HCT116 (cell line): Measurements from ENCODE around the gene TAGLN. TPM values are rescaled to one million over a fixed set of nuclear protein-coding genes. Genes with fewer than 3 reads are reported as not detected.

Experiments used
- ATAC-seq: fragments of 200-7000 bp; cut with Tn5 transposase; 2 replicates; pipeline ENCODE4 v1.9.1; 2020; ENCODE audit warnings: mild to moderate bottlenecking, moderate library complexity
- BruUV-seq: library from RNA; stranded (reverse); fragments of 400-500 nt; replicated peaks from 2 replicates; lab custom pipeline; 2021; lab: Mats Ljungman, UMichigan
- CTCF ChIA-PET: fragments of 300-600 bp; sonication (Branson Sonifier 250); formaldehyde crosslinking; loops from one replicate; lab custom pipeline; 2021; ENCODE audit warnings: antibody characterized with exemption; lab: Charles Lee
- POLR2A ChIA-PET: fragments of 300-600, 350-600 bp; sonication (Branson Sonifier 250); formaldehyde crosslinking; loops from one replicate; lab custom pipeline; 2021; ENCODE audit warnings: antibody characterized with exemption; lab: Charles Lee
- RAD21 ChIA-PET, 2 experiments: fragments of 300-600 bp; sonication (Branson Sonifier 250); formaldehyde crosslinking; loops; one replicate each; lab custom pipeline; 2023; ENCODE audit warnings: low total read pairs in 2 of 2; ENCODE audit not compliant: uncharacterized antibody in 2 of 2, unreplicated experiment in 2 of 2, low non-redundant PET in 1 of 2; lab: Charles Lee
- DNase-seq: peaks from one replicate; pipeline ENCODE4 v3.0.0-alpha.2; 2010; ENCODE audit warnings: low read depth, low spot score
- H2AFZ ChIP-seq: fragments of 200-600 bp; shearing (Covaris generic), sonication (generic); 2 replicates; pipeline ENCODE4 v1.6.1; 2017; ENCODE audit warnings: low read depth, mixed run types, mixed read lengths, antibody characterized with exemption, low read length; ENCODE audit not compliant: poor library complexity, severe bottlenecking
- H3K27ac ChIP-seq: 2 replicates; pipeline ENCODE4 v1.5.1; 2012; ENCODE audit warnings: low read depth, low read length
- H3K27me3 ChIP-seq: fragments of 200-600 bp; sonication (generic); 2 replicates; pipeline ENCODE4 v1.6.1; 2016; ENCODE audit warnings: mixed run types, low read length, mixed read lengths; ENCODE audit not compliant: insufficient read depth
- H3K36me3 ChIP-seq, 2 experiments: fragments of 200-500 bp in 1 of 2; fragments of 200-600 bp in 1 of 2; sonication (Bioruptor generic) in 1 of 2; sonication (generic) in 1 of 2; 2 replicates each; pipeline versions ENCODE4 v1.5.1 to v1.6.1; 2014 to 2016; ENCODE audit warnings: low read length in 2 of 2, inconsistent platforms in 1 of 2, mixed read lengths in 1 of 2, mixed run types in 1 of 2; ENCODE audit not compliant: insufficient read depth in 2 of 2, control insufficient read depth in 1 of 2
- H3K4me1 ChIP-seq, 2 experiments: fragments of 200-600 bp in 1 of 2; sonication (generic) in 1 of 2; 2 replicates each; pipeline versions ENCODE4 v1.5.1 to v1.6.1; 2012 to 2017; ENCODE audit warnings: low read length in 2 of 2, inconsistent platforms in 1 of 2, mild to moderate bottlenecking in 1 of 2, mixed read lengths in 1 of 2, mixed run types in 1 of 2, moderate library complexity in 1 of 2; ENCODE audit not compliant: insufficient read depth in 2 of 2, control insufficient read depth in 1 of 2
- H3K4me2 ChIP-seq: fragments of 200-600 bp; sonication (generic); 2 replicates; pipeline ENCODE4 v1.6.1; 2017; ENCODE audit warnings: mixed run types, low read length, mixed read lengths
- H3K4me3 ChIP-seq, 2 experiments: fragments of 200-600 bp in 1 of 2; sonication (generic) in 1 of 2; replicated peaks in 1 of 2; 2 replicates each; pipeline ENCODE4 v1.5.1; 2011 to 2016; ENCODE audit warnings: low read length in 2 of 2, control low read depth in 1 of 2, low read depth in 1 of 2, mild to moderate bottlenecking in 1 of 2, mixed read lengths in 1 of 2, mixed run types in 1 of 2
- H3K79me2 ChIP-seq: fragments of 200-600 bp; sonication (generic); 2 replicates; pipeline ENCODE4 v1.6.1; 2017; ENCODE audit warnings: mild to moderate bottlenecking, mixed run types, low read length, moderate library complexity, mixed read lengths; ENCODE audit not compliant: insufficient read depth
- H3K9ac ChIP-seq: fragments of 200-600 bp; sonication (generic); 2 replicates; pipeline ENCODE4 v1.6.1; 2016; ENCODE audit warnings: low read length, mixed read lengths
- H3K9me2 ChIP-seq: fragments of 200-600 bp; sonication (generic), shearing (Covaris generic); 2 replicates; pipeline ENCODE4 v1.6.1; 2017; ENCODE audit warnings: mixed run types, mild to moderate bottlenecking, moderate library complexity; ENCODE audit not compliant: insufficient read depth
- H3K9me3 ChIP-seq, 2 experiments: fragments of 200-500 bp in 1 of 2; fragments of 200-600 bp in 1 of 2; sonication (Bioruptor generic) in 1 of 2; sonication (generic) in 1 of 2; 2 replicates each; pipeline ENCODE4 v1.6.1; 2014 to 2017; ENCODE audit warnings: low read length in 2 of 2, mixed read lengths in 2 of 2, inconsistent platforms in 1 of 2, low read depth in 1 of 2, mild to moderate bottlenecking in 1 of 2, mixed run types in 1 of 2, moderate library complexity in 1 of 2; ENCODE audit not compliant: control insufficient read depth in 1 of 2, insufficient read depth in 1 of 2
- H4K20me1 ChIP-seq: fragments of 200-600 bp; sonication (generic), shearing (Covaris generic); 2 replicates; pipeline ENCODE4 v1.6.1; 2017; ENCODE audit warnings: mixed run types, mild to moderate bottlenecking, moderate library complexity; ENCODE audit not compliant: insufficient read depth
- ATF3 ChIP-seq: IDR thresholded peaks from 2 replicates; pipeline ENCODE4 v1.6.1; 2012
- CEBPB ChIP-seq: IDR thresholded peaks from 2 replicates; pipeline ENCODE4 v1.6.1; 2012; ENCODE audit warnings: low read depth
- EGR1 ChIP-seq: IDR thresholded peaks from 2 replicates; pipeline ENCODE4 v1.6.1; 2012; ENCODE audit warnings: low read depth
- ELF1 ChIP-seq: IDR thresholded peaks from 2 replicates; pipeline ENCODE4 v1.6.1; 2012; ENCODE audit warnings: low read depth, borderline replicate concordance
- JUND ChIP-seq: IDR thresholded peaks from 2 replicates; pipeline ENCODE4 v1.6.1; 2012
- POLR2AphosphoS5 ChIP-seq: IDR thresholded peaks from 2 replicates; pipeline ENCODE4 v1.6.1; 2011; ENCODE audit warnings: mild to moderate bottlenecking, low read depth, low read length, moderate library complexity
- RAD21 ChIP-seq: IDR thresholded peaks from 2 replicates; pipeline ENCODE4 v1.6.1; 2012; ENCODE audit warnings: low read depth, mild to moderate bottlenecking
- REST ChIP-seq: IDR thresholded peaks from 2 replicates; pipeline ENCODE4 v1.6.1; 2012; ENCODE audit warnings: low read depth
- SIN3A ChIP-seq: IDR thresholded peaks from 2 replicates; pipeline ENCODE4 v1.6.1; 2012; ENCODE audit warnings: low read depth
- ZFX ChIP-seq: fragments of 450-650 bp; IDR thresholded peaks from 2 replicates; pipeline ENCODE4 v1.6.1; 2017
- ZNF274 ChIP-seq: fragments of 200-500 bp; sonication (Bioruptor generic); IDR thresholded peaks from 2 replicates; pipeline ENCODE4 v1.6.1; 2014; ENCODE audit warnings: mild to moderate bottlenecking, low read depth, low read length, inconsistent platforms
- intact Hi-C: fragments of 100-400 bp; cut with micrococcal nuclease; formaldehyde crosslinking; loops from 2 replicates; pipeline ENCODE4 v1.10.0; 2022
- total RNA-seq: library from RNA; stranded (reverse); gene quantifications from one replicate; pipeline ENCODE4 v1.2.1, GENCODE V29; 2021; ENCODE audit not compliant: unreplicated experiment
- TF ChIP-seq, protein P1 (sequence below): IDR thresholded peaks from 2 replicates; pipeline ENCODE4 v1.6.1; 2012
- TF ChIP-seq, protein P2 (sequence below), 3 experiments: fragments of 200-600 bp in 1 of 3; sonication (generic) in 1 of 3; IDR thresholded peaks in 2 of 3; conservative IDR thresholded peaks in 1 of 3; 2 replicates each; pipeline ENCODE4 v1.5.1; 2012 to 2017; ENCODE audit warnings: low read depth in 2 of 3, low read length in 2 of 3, antibody characterized with exemption in 1 of 3, borderline replicate concordance in 1 of 3, control low read depth in 1 of 3, mild to moderate bottlenecking in 1 of 3, mixed read lengths in 1 of 3, mixed run types in 1 of 3, moderate library complexity in 1 of 3; ENCODE audit not compliant: insufficient read depth in 1 of 3

The TAGLN gene
- total RNA-seq, 1 experiment from 2014 or later = 10.0 TPM

- TF ChIP-seq, protein P1, sequence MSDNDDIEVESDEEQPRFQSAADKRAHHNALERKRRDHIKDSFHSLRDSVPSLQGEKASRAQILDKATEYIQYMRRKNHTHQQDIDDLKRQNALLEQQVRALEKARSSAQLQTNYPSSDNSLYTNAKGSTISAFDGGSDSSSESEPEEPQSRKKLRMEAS = no peak
Measured at GRCh38 chr11:117198613-117199012, 557 bp upstream of the TAGLN start (continued).

DNA sequence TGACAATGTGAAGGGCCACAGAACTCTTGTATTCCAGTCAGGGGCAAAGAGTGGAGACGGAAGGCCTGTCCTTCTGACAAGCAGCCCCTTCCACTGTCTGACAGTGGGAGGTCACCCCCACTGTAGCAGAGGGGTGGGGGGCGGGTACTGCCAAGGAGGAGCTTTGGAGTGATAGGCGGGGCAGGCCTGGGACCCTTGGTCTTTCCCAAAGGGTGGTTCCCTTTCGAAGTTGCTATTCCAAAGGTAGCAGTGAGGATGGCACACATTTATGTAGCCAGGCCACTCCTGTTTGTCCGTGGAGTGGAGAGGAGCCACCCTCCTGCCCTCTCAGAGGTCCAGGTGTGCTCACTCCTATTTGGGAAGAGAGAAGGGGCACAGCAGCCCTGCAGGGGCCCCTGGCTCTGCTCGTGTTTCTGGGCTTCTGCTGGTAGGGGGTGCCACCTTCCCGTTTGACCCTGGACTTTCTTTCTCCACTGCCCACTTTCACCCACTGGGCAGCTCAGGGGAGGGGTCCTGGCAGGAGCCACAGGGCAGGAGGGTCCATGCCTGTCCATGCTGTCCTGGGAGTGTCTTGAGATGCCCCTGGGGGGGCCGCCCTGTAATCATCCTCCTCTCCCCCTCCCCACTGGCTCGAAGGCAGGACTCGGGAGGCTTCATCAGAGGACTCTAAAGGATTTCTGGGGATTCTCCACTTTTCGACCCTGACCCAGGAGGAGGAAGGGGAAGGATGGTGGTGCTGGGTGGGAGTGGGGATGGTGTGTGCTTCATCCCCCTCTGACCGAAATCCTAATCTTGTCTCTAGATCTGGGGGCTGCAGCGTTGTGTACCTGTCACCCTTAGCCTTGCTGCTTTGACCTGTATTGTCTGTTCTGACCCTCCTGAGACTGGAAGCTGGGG lies 994 bp downstream of the TAGLN start:
- POLR2A ChIA-PET = no interaction called here
- intact Hi-C loops = no loop called here
- CTCF ChIA-PET = no interaction called here
- TF ChIP-seq SIN3A (no peak), REST (no peak), RAD21 (no peak), ELF1 (no peak), ATF3 (no peak), ZFX (no peak), CEBPB (no peak), EGR1 (no peak), ZNF274 (no peak), POLR2AphosphoS5 (no peak), JUND (no peak)
- TF ChIP-seq, protein P2, sequence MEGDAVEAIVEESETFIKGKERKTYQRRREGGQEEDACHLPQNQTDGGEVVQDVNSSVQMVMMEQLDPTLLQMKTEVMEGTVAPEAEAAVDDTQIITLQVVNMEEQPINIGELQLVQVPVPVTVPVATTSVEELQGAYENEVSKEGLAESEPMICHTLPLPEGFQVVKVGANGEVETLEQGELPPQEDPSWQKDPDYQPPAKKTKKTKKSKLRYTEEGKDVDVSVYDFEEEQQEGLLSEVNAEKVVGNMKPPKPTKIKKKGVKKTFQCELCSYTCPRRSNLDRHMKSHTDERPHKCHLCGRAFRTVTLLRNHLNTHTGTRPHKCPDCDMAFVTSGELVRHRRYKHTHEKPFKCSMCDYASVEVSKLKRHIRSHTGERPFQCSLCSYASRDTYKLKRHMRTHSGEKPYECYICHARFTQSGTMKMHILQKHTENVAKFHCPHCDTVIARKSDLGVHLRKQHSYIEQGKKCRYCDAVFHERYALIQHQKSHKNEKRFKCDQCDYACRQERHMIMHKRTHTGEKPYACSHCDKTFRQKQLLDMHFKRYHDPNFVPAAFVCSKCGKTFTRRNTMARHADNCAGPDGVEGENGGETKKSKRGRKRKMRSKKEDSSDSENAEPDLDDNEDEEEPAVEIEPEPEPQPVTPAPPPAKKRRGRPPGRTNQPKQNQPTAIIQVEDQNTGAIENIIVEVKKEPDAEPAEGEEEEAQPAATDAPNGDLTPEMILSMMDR (IDR thresholded peaks at IDR 0.05 in 2 of 3, conservative IDR thresholded peaks at IDR 0.05 in 1 of 3; ENCODE audit: borderline replicate concordance in 1 of 3, insufficient read depth in 1 of 3, low read depth in 2 of 3, low read length in 2 of 3) = no peak
- H2AFZ ChIP-seq = no peak overlapping the region
- peaks cover 0 to 3% of the 10 kb centered on the region in 2 experiments; a peak in 1 of 4 replicates for H3K36me3 ChIP-seq
- DNase-seq (no peak), ATAC-seq (no peak)
- H3K9me3 ChIP-seq = no peaks in the 10 kb centered on the region
- peaks cover 13 to 26% of the 10 kb centered on the region in 2 experiments for H3K4me1 ChIP-seq
- H3K9me2 ChIP-seq = no peaks in the 10 kb centered on the region
- RAD21 ChIA-PET = no interaction called here
- no peaks in the 10 kb centered on the region for H3K27me3 ChIP-seq
- no peak overlapping the region for H3K4me3 ChIP-seq
- H3K79me2 ChIP-seq = no peaks in the 10 kb centered on the region
- H3K4me2 ChIP-seq = no peak overlapping the region
- no TSS peak for BruUV-seq
- H3K9ac ChIP-seq = no peak overlapping the region
- no peak overlapping the region for H3K27ac ChIP-seq
- no peaks in the 10 kb centered on the region for H4K20me1 ChIP-seq
